ENCODE results near the gene FLACC1.

The FLACC1 gene, protein sequence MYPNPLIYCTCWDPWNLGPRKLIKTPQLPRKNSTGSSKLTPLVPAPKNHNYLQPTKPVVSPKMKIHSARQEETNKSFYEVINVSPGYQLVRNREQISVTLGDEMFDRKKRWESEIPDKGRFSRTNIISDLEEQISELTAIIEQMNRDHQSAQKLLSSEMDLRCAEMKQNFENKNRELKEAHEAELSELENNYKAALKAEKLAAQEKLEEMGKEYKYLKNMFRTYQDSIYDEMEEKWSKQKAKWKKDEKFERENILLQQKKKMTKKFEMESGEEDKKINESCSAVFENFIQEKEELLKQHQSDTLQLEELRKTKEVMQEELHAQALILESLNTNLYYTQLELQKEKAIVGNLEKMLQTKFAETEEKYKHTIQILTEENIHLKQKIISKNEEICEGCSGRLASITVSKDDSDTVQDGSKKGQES

DNA sequence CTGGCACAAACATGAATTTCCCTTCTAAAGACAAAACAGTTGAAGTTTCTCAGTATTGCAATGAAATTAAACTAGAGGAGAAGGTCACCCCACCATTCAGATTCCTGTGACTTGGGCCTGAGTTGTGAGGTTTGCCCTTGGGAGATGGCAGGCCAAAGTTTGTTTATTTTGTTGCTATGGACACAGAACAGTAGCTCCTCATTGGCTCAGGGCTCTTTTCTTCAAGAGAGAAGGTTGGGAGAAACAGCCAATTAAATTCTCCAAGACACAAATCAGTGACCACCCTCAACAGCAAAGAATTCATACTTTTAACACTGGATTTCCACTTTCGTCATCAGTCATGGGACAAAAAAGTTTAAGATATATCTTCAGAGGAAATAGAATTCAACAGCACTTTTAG lies at the start of gene FLACC1:
FLACC1 (minus strand) TSS at position 125 of the 400 bp plus-strand sequence. CDS start 5,941 bp downstream, outside the sequence.
- no peak for TF ChIP-seq CTCF (IDR thresholded peaks at IDR 0.05; ENCODE audit: low read depth, low read length, missing control alignments)
- in situ Hi-C loops (cut with HindIII; ENCODE audit: low sequenced_read_pairs) = no loop called here
- peak; percentile 49 for DNase-seq (ENCODE audit: low read depth)
- H3K4me3 ChIP-seq (ENCODE audit: low read depth, low read length) = no peak within 1 kb of the TSS

DNA sequence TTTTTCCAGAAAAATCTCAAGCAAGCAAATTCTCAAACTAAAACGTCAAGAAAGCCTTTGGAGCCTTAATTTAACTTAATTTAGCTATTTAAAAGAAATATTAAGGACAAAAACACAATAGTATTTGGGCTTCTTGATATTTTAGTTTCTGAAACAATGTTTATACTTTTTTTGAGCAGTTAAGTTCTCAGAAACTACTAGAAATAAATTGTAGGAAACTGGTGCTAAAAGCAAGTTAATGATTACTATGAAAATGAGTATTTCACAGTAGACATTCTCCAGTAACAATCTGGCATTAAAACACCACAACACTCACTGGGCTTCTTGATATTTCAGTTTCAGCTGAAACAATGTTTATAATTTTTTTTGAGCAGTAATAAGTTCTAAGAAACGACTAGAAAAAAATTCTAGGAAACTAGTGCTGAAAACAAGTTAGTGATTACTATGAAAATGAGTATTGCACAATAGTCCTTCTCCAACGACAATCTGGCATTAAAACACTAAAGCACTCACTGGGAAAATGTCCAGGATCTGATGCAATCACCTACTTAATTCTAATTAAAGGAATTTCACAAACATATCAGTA lies 49.0 kb upstream of the FLACC1 start:
- DNase-seq (ENCODE audit: low read depth) = peak; percentile 88
- H3K4me3 ChIP-seq (ENCODE audit: low read depth, low read length) = no peak overlapping the region
- in situ Hi-C loops (cut with HindIII; ENCODE audit: low sequenced_read_pairs) = no loop called here
- no peak for TF ChIP-seq CTCF (IDR thresholded peaks at IDR 0.05; ENCODE audit: low read depth, low read length, missing control alignments)

- in situ Hi-C loops (cut with HindIII; ENCODE audit: low sequenced_read_pairs) = no loop called here
- no peak overlapping the region for H3K4me3 ChIP-seq (ENCODE audit: low read depth, low read length)
- no peak for TF ChIP-seq CTCF (IDR thresholded peaks at IDR 0.05; ENCODE audit: low read depth, low read length, missing control alignments)
- no peak for DNase-seq (ENCODE audit: low read depth)
These were observed 47.6 kb upstream of the FLACC1 start for GRCh38 chr2:201404699-201405280.

GRCh38 chr2:201403880-201404279 lies 46.7 kb upstream of the FLACC1 start:
- no peak for TF ChIP-seq CTCF (IDR thresholded peaks at IDR 0.05; ENCODE audit: low read depth, low read length, missing control alignments)
- peak; percentile 68 for DNase-seq (ENCODE audit: low read depth)
- in situ Hi-C loops (cut with HindIII; ENCODE audit: low sequenced_read_pairs) = no loop called here
- H3K4me3 ChIP-seq (ENCODE audit: low read depth, low read length) = no peak overlapping the region

- no peak overlapping the region for H3K4me3 ChIP-seq (ENCODE audit: low read depth, low read length)
- in situ Hi-C loops (cut with HindIII; ENCODE audit: low sequenced_read_pairs) = no loop called here
- peak; percentile 28 for DNase-seq (ENCODE audit: low read depth)
- TF ChIP-seq CTCF (IDR thresholded peaks at IDR 0.05; ENCODE audit: low read depth, low read length, missing control alignments) = no peak
These were observed 45.8 kb upstream of the FLACC1 start for GRCh38 chr2:201402651-201403562.

DNA sequence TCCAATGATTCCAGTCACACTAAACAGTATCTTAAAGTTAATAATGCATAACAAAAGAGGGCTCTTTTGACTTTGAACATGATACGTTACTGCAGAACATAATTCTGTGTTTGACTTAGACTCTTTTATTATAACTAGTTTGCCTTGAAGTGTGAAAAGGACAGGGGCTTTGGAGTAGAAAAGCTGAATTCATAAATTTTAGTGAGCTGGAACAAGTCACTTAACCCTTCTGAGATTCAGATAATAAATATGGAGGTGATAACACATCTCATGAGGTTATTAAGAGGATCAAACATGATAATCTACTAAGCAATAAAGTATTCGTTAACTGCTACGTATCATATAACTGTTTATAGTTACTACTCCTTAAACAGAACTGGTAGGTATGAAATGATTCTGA lies 44.7 kb upstream of the FLACC1 start:
- no peak overlapping the region for H3K4me3 ChIP-seq (ENCODE audit: low read depth, low read length)
- DNase-seq (ENCODE audit: low read depth) = no peak
- in situ Hi-C loops (cut with HindIII; ENCODE audit: low sequenced_read_pairs) = no loop called here
- TF ChIP-seq CTCF (IDR thresholded peaks at IDR 0.05; ENCODE audit: low read depth, low read length, missing control alignments) = no peak
